Measurements from ENCODE around the gene EFCC1.
"Not testable (repeated sequence)": the region's sequence is repeated elsewhere in the genome, so short reads cannot be mapped to it uniquely, and the experiment has no call there.

EFCC1 gene

DNA sequence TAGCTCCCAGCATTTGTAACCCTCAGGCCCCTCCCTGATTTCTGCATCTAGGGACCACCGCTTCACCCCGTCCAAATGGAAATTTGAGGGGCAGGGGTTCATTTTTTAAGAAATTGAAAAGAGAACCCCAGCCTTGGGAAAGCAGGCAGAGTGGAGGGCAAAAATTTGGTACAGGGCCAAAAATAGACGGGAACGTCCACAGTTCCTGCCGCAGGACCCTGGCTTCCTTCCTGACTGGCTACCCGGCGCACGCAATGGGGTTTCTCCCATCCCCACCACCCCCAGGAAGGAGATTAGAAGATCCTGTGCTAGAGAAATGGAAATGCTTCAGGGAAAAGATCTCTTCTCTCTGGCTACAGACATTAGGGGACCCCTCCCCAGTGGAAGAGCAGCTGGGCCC lies 80.4 kb downstream of the EFCC1 start:
- DNase-seq (ENCODE audit: low read depth) = no peak

DNA sequence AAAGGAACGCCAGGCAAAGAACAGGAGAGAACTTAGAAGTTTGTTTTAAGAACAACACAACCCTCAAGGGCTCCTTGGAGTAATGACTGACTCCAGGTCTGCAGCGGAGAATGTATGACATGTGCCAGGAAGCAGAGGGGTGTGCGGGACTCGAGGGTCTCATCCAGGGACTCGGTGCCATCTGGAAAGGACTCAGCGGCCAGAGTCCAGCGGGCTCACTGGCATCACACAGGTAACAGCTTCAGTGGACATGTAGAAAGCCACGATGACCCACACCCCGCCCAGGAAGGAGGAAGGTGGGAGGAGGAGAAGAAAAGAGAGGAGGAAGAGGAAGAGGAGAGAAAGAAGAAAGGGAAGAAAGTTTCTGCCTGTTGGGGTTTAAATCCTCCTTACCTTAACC lies 80.9 kb downstream of the EFCC1 start:
- DNase-seq (ENCODE audit: low read depth) = no peak

GRCh38 chr3:129084501-129084900 lies 83.4 kb downstream of the EFCC1 start:
- DNase-seq (ENCODE audit: low read depth) = no peak

DNA sequence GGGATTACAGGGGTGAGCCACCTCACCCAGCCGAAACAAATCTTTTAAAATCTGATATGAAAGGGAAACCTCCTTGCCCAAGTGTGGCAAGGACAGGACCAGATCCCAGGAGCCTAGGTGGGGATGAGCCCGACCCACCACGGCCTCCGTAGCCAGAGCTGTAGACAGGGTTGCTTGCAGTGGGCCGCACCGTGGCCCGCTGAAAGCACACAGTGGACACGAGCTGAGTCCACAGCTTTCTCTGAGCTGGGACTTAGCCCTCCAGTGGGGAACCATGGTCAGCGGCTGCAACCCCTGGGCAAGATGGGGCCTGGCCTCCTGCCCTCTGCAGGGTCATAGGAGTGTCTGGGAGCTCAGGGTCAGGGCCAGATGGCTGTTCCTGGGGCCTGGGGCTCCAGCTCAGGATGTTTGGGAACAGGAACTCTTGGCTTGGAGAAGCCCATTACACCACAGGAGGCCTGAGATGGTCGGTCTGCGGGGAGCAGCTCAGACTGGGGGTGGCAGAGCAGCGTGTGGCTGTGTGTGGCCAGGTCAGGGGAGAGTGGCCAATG lies 84.1 kb downstream of the EFCC1 start:
- DNase-seq (ENCODE audit: low read depth) = no peak

- no peak for DNase-seq (ENCODE audit: low read depth)
Measured at GRCh38 chr3:129085818-129086217, 84.7 kb downstream of the EFCC1 start.

- DNase-seq (ENCODE audit: low read depth) = peak; percentile 8
Measured at GRCh38 chr3:129087138-129087702, 86.1 kb downstream of the EFCC1 start.

DNA sequence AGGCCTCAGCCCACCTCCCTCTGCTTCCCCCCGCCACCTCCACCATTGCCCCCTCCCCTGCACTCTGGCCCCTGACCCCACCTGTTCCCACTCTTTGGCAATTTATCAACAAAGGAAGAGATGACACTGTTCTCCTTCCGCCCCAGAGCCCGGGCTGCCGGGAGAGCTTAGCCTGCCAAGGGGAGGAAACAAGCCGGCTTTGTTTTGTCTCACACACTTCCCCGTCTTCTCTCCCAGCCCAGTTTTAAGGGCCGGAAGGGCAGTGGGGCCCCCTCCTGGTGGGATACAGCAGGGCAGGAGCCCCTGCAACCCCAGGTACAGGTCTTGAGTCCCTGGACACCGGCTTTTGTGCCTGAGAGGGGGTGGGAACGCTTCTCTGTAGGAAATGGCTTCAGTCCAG lies 86.8 kb downstream of the EFCC1 start:
- DNase-seq (ENCODE audit: low read depth) = peak; percentile 28

DNA sequence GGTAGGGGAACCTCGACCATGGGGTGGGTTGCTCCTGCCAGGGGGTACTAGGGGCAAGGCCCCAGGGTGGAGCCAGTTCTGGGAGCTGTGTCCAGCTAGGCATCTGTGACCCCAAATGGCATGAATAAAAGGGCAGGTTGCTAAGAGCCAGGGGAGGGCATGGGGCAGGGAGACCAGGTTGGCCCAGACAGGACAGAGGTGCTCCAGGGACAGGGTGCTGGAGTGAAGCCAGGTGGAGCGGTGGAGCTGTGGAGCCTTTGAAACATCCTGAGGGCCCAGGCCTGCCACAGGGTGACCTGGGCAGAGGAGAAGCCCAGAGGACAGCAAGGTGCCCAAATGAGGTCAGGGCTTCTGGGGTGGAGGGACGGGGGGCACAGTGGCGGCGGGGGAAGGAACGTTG lies 87.2 kb downstream of the EFCC1 start:
- DNase-seq (ENCODE audit: low read depth) = not testable (repeated sequence)

Data from fibroblast of the conjunctiva (primary cell).